Skeletal muscle tissue (tissue), 4 donors: ENCODE data around the gene GPC6. TPM values are rescaled to one million over a fixed set of nuclear protein-coding genes. Genes with fewer than 3 reads are reported as not detected.
A peak's percentile ranks its signal among the peaks of the same experiment; 100 is the strongest.

Experiments
- H3K27ac ChIP-seq: one replicate; pipeline ENCODE4 v1.7.0; 2013; ENCODE audit warnings: mild to moderate bottlenecking, low read depth, low read length, inconsistent platforms
- H3K27me3 ChIP-seq, 3 donors: one replicate each; pipeline ENCODE4 v1.7.0; 2013; ENCODE audit warnings: low read length in 3 of 3; ENCODE audit not compliant: control insufficient read depth in 3 of 3, insufficient read depth in 3 of 3
- H3K36me3 ChIP-seq, 3 donors: one replicate each; pipeline ENCODE4 v1.7.0; 2013; ENCODE audit warnings: low read length in 3 of 3; ENCODE audit not compliant: control insufficient read depth in 3 of 3, insufficient read depth in 3 of 3
- H3K4me1 ChIP-seq, 3 donors: one replicate each; pipeline ENCODE4 v1.7.0; 2013; ENCODE audit warnings: low read length in 3 of 3, mild to moderate bottlenecking in 3 of 3; ENCODE audit not compliant: control insufficient read depth in 3 of 3, insufficient read depth in 3 of 3
- H3K4me3 ChIP-seq, 3 donors: one replicate each; pipeline ENCODE4 v1.7.0; 2013; ENCODE audit warnings: low read length in 3 of 3
- H3K9ac ChIP-seq, 3 donors: one replicate each; pipeline ENCODE4 v1.7.0; 2013; ENCODE audit warnings: low read length in 3 of 3, mild to moderate bottlenecking in 3 of 3, moderate library complexity in 2 of 3, low read depth in 1 of 3
- H3K9me3 ChIP-seq, 3 donors: one replicate each; pipeline ENCODE4 v1.7.0; 2013; ENCODE audit warnings: low read length in 3 of 3; ENCODE audit not compliant: control insufficient read depth in 3 of 3
- total RNA-seq: library from RNA; depleted of rRNA; stranded (reverse); fragments of >200 nt; gene quantifications from one replicate; pipeline ENCODE4 v1.2.3, GENCODE V29; 2014
- donor health status: Osteomylitis.

GPC6 gene
- total RNA-seq, 1 donor from 2014 or later = 7.8 TPM

DNA sequence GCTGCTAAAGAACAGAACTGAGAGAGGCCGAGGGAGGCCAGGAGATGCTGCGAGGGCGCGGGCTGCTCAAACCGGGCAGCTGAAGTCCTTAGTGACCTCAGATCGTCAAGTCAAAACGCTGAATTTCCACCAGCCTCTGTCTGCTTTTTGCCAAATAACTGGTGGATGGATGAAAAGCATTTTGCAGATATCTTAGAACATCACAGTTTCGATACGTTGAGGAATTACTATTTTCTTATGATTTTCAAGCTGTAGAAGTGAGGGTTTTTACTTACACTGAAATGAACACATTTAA, 2.0 kb downstream of the GPC6 start:
- H3K9me3 ChIP-seq = no peaks in the 10 kb centered on the region
- H3K4me3 ChIP-seq = peak overlapping the region; percentile 65 to 70 (median 70)
- H3K4me1 ChIP-seq = peaks cover 3 to 6% (median 5%) of the 10 kb centered on the region in 3 donors
- H3K27me3 ChIP-seq = peaks cover 14 to 27% (median 18%) of the 10 kb centered on the region in 3 donors
- H3K9ac ChIP-seq = peak overlapping the region in 2 of 3 donors; percentile 45 to 68
- H3K27ac ChIP-seq = peak overlapping the region; percentile 56
- H3K36me3 ChIP-seq = no peaks in the 10 kb centered on the region

DNA sequence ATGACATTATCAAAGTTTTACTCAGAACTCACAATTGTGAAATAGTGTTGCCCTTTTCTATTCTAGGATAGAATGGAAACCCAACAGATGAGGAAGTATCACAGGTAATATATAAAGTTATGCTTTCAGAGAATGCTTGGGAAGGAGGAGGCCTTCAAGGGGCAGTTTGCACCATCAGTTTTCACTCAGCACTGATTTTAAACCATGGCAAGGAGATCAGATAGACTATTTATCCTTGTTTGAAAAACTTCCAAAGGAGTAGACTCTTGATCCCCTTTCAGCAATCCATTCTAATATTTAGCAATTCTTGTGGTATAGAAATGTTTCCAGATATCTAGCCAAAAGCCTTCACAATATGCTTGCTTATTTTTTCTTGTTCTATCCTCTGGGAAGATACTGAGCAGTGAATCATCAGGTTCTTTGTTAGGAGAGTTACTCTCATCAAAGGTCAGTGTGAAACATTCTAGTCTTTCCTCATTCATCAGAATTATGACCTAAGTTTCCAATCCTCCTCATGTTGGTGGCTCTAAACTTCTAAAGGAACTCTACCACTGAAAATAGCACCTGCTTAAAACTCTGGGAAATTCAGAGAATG, 3.8 kb downstream of the GPC6 start:
- H3K27me3 ChIP-seq = peaks cover 14 to 27% (median 18%) of the 10 kb centered on the region in 3 donors
- H3K36me3 ChIP-seq = no peaks in the 10 kb centered on the region
- no peaks in the 10 kb centered on the region for H3K9me3 ChIP-seq
- H3K27ac ChIP-seq = no peak overlapping the region
- no peak overlapping the region for H3K4me3 ChIP-seq
- no peak overlapping the region for H3K9ac ChIP-seq
- peaks cover 3 to 6% (median 5%) of the 10 kb centered on the region in 3 donors for H3K4me1 ChIP-seq

DNA sequence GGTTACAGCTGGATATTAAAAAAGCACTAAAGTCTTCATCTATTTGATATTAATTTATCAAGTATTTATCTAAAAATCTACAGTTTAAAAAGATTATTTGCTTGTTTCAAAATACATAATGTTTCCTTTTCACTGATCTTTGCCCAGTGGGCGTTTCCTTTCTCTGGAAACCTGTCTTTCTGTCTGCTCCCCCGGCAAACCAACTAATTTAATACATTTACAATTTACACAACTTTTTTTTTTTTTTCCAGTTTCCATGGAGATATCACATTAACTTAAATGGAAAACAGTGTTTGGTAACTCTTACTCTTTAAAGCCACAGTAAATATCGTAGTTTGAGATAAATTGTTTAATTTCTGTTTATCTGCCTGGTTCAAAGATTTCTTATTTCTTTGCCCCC, 5.3 kb downstream of the GPC6 start:
- Histone ChIP-seq H3K36me3 (no peaks in the 10 kb centered on the region), H3K27me3 (peaks cover 10 to 17% (median 15%) of the 10 kb centered on the region in 3 donors), H3K27ac (no peak overlapping the region), H3K9me3 (no peaks in the 10 kb centered on the region), H3K4me3 (no peak overlapping the region), H3K9ac (no peak overlapping the region), H3K4me1 (peaks cover 3 to 6% (median 5%) of the 10 kb centered on the region in 3 donors)

DNA sequence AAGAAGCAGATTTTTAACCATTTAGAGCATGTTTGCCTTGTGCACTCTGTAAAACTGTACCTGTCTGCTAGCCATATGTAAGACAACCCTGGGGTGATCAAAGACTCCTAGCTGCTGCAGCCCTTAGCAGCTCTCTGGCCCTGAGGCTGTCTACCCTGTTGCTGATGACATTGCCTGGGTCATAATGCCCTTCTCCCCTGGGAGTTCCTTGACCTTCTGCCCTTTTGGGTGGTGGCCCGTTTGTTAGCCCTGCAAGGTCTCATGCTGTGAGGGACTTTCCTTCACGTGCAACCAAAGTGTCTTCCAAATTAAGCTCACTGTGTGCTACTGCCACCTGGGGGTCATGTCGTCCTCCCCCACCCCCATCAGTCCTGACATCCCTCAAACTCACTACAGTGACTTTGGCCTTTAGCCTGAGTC, 7.4 kb downstream of the GPC6 start:
- no peaks in the 10 kb centered on the region for H3K4me1 ChIP-seq
- H3K27me3 ChIP-seq = peaks cover 0 to 2% (median 0%) of the 10 kb centered on the region in 3 donors
- H3K36me3 ChIP-seq = no peaks in the 10 kb centered on the region
- H3K4me3 ChIP-seq = no peak overlapping the region
- no peak overlapping the region for H3K27ac ChIP-seq
- no peak overlapping the region for H3K9ac ChIP-seq
- H3K9me3 ChIP-seq = no peaks in the 10 kb centered on the region

DNA sequence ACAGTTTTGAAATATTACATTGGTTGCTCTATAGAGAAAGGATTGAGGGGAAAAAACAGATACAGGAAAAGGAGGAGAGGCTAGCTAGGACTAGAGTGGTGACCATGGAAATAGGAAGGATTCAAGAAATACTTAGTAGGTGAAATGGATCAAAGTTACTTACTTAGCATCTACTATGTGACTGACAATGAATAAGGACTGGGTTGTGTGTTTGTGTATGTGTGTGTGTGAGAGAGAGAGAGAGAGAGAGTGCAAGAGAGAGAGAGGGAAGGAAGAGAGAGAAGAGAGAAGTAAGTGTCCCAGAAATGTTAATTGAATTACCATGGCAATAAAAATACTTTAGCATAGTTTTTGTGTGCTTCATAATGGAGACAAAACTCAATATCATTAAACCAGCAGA, 7.9 kb downstream of the GPC6 start:
- no peak overlapping the region for H3K4me3 ChIP-seq
- H3K9me3 ChIP-seq = no peaks in the 10 kb centered on the region
- H3K27me3 ChIP-seq = peaks cover 0 to 2% (median 0%) of the 10 kb centered on the region in 3 donors
- H3K4me1 ChIP-seq = no peaks in the 10 kb centered on the region
- no peak overlapping the region for H3K9ac ChIP-seq
- no peaks in the 10 kb centered on the region for H3K36me3 ChIP-seq
- H3K27ac ChIP-seq = no peak overlapping the region

DNA sequence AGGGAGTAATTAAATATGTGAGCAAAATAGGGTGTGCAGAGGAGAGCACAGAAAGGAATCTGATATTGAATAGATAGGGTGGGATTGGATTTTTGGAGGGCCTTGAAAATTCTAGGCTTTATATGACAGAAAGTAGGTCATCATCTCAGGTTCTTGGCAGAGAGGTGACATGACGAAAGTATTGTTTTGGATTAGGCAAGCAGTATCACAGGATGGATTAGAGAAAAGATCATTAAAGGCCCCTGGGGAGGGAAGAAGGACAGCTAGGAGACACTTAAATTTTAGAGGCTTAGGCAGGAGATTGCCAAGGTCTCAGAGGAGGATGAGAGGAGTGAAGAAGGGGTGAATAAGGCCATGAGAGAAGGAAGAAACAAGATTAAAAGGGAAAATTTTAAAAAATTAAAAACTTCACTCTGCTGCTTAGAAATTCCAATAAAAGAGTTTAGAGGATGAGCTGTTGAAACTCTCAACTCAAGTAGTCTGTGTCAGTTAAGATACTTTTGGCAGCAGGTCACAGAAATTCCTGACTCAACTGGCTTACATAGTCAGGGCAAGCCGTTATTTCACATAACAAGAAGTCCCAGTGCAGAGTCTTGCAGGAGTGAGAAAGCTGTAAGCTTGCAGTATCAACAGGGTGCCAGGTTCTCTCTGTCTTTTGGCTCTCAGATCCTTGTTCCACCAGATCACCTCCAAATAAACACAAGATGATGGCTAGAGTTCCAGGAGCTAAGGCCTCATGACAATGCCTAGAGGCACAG, 8.8 kb downstream of the GPC6 start:
- Histone ChIP-seq H3K36me3 (no peaks in the 10 kb centered on the region), H3K4me1 (no peaks in the 10 kb centered on the region), H3K27me3 (peaks cover 0 to 2% (median 0%) of the 10 kb centered on the region in 3 donors), H3K27ac (no peak overlapping the region), H3K9ac (no peak overlapping the region), H3K9me3 (no peaks in the 10 kb centered on the region), H3K4me3 (no peak overlapping the region)

DNA sequence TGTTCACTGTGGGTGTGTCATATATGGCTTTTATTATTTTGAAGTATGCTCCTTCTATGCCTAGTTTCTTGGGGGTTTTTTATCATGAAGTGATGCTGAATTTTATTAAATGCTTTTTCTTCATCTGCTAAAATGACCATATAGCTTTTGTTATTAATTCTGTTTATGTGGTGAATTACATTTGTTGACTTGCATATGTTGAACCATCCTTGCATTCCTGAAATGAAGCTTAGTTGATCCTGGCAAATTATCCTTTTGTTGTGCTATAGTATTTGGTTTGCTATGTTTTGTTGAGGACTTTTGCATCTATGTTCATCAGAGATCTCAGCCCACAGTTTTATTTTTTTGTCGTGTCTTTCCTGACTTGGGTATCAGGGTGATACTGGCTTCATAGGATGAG, 12.1 kb downstream of the GPC6 start:
- Histone ChIP-seq H3K9ac (no peak overlapping the region), H3K27ac (no peak overlapping the region), H3K4me3 (no peak overlapping the region), H3K36me3 (no peaks in the 10 kb centered on the region), H3K27me3 (no peaks in the 10 kb centered on the region), H3K9me3 (no peaks in the 10 kb centered on the region), H3K4me1 (peaks cover 0 to under 1% (median 0%) of the 10 kb centered on the region in 3 donors)

DNA sequence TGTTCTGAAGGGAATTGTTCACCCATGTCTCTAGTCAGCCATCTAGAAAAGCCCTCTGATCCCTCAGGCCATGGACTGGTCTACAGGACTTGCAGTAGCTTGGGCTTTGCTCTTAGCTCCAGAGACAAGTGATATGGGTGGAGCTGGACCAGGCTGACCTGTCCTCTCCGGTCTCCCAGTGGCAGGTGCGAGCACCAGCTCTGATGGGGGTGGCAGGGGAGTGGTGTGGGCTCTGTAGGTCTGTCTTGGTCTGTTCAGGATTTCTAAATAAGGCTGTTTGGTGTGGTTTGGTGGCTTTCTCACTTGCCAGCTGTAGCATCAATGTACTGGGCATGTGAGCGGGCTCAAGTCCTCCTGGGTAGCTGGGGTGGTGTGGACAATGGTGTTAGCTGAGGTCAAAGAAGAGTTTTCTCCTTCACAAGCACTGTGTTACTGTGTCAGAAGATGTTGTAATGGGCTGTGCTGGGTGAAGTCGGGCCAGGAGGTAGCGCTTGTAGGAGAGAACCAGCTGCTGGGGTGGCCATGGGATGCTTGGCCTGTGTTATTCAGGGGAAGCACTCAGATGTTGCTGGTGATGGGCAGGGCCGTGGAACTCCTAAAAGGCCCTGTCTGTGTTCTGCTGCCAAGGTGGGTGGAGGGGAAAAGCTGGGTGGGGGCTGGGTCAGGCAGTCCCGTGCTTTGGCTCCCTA, 16.9 kb downstream of the GPC6 start:
- Histone ChIP-seq H3K4me1 (peaks cover 0 to 6% (median 5%) of the 10 kb centered on the region in 3 donors), H3K27me3 (no peaks in the 10 kb centered on the region), H3K9ac (no peak overlapping the region), H3K36me3 (no peaks in the 10 kb centered on the region), H3K9me3 (no peaks in the 10 kb centered on the region), H3K27ac (no peak overlapping the region), H3K4me3 (peak overlapping the region in 1 of 3 donors; percentile 63)

DNA sequence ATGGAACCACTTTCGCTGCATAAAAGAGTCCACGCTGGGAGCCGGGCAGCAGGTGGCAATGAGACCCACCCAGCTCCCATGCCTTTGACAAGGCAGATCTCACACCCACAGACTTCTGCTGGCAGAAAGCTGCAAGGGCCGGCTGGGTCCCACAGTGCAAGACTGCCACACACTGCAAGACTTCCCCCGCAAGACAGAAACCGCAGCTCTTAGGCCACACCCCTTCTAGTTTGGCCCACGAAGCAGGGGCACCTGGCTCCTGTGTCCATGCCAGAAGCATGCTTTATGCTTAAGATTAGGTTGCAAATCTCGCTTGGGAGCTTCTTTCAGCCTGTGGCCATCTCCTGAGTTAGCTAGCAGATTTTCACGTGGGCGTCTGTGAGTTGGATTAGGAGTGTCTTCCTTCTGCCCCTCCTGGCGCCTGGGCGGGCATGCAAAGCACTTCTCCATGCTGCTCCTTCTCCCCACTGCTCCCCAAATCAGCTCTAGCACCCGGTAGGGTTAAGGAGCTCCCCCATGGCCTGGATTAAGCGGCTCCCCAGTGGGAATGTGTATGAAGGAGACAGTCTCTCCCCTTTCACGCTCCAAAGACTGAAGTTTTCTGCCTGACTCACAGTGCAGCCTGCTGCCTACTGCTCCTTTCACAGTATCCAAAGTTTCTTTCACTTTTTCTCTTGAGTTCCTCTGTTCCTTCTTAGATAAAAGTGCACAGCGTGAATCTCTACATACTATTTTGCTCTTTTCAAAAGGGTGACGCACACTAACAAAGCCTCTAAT, 17.7 kb downstream of the GPC6 start:
- Histone ChIP-seq H3K27me3 (no peaks in the 10 kb centered on the region), H3K9ac (peak overlapping the region in 2 of 3 donors; percentile 40 to 62), H3K4me3 (peak overlapping the region; percentile 49 to 65 (median 63)), H3K27ac (no peak overlapping the region), H3K36me3 (no peaks in the 10 kb centered on the region), H3K9me3 (no peaks in the 10 kb centered on the region), H3K4me1 (peaks cover 0 to 6% (median 5%) of the 10 kb centered on the region in 3 donors)
